CD4-positive, alpha-beta T cell treated with Interleukin-10 for 1 hour (primary cell): ENCODE data around the gene SLC26A11.
"Not testable (repeated sequence)": the region's sequence is repeated elsewhere in the genome, so short reads cannot be mapped to it uniquely, and the experiment has no call there.

Experiments used
- DNase-seq: peaks from one replicate; pipeline ENCODE4 v3.0.0-alpha.2; 2020

Gene SLC26A11

DNA sequence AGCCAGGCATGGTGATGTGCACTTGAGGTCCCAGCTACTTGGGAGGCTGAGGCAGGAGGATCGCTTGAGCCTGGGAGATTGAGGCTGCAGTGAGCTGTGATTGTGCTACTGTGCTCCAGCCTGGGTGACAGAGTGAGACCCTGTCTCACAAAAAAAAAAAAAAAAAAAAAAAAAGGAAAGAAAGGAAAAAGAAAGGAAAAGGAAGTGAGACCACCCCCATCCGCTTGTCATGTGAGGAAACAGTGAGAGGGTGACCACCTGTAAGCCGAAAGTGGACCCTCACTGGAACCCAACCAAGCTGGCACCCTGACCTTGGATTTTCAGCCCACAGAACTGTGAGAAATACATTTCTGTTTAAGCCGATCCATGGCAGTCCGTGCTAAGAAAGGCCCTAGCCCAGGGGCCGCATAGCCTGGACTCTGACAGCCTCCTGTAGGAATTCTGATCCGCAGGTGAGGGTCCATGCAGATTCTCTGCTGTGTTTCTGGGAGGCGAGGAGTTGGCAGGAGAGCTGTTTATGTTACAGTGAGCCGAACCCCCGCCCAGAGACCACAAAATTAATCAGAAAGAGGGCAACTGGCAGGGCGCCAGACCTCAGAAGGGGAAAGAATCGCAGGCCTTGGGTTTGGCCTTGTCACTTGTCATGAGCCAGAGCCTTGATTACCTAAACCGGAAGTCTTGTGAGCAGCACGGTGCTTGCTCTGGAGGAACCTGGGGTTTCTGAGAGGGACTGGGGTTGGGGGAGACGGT, 1.0 kb upstream of the SLC26A11 start:
- DNase-seq = peak; percentile 92

DNA sequence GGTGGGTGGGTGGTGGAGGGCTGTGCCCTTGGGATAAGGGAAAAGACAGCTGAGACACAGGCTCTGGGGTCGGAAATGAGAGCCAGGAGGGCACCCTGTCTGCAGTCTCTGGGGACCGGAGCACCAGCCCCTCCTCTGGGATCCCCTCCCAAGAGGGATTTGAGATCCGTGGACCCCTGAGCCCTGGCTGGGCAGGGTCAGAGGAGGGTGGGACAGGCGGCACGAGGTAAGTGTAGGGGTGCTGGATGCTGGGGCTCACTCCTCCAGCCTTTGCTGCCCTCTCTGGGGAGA, 519 bp upstream of the SLC26A11 start:
- DNase-seq = no peak

DNA sequence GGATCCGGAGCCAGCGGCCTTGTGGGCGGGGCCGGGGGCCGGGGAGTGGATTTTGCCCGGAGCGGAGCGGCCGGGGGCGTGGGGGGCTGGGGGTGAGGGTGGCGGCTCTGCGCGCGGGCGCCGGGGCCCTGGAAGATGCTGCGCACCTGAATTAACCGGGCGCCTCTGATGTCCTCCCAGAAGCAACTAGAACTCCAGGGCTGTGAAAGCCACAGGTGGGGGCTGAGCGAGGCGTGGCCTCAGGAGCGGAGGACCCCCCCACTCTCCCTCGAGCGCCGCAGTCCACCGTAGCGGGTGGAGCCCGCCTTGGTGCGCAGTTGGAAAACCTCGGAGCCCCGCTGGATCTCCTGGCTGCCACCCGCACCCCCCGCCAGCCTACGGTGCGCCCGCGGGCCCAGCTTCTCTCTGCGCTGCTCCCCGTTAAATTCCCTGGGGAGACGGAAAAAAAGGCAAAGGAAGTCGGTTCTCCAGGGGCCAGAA, 549 bp downstream of the SLC26A11 start:
- peak; percentile 14 for DNase-seq

DNA sequence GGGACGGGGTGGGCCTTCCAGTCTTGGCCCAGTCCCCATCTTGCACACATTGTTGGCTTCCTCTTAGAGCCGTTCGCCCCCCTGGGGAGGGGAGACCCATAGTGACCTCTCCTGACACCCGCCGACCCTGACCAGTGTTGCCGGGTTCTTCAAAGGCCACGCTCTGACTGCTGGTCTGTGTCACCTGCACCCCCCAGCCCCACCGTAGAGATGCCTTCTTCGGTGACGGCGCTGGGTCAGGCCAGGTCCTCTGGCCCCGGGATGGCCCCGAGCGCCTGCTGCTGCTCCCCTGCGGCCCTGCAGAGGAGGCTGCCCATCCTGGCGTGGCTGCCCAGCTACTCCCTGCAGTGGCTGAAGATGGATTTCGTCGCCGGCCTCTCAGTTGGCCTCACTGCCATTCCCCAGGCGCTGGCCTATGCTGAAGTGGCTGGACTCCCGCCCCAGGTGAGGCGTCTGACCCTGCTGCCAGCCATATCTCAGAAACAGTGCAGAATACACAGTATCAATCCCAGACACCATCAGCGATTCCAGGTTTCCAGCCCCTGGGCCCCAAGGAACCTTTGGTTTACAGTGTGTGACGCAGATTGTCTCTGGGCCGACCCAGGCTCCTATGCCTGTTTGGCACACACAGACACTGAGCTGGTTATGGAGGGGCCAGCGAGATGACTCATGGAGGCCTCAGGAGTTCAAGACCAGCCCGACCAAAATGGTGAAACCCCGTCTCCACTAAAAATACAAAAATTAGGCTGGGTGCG, 1.3 kb downstream of the SLC26A11 start:
- DNase-seq = no peak

DNA sequence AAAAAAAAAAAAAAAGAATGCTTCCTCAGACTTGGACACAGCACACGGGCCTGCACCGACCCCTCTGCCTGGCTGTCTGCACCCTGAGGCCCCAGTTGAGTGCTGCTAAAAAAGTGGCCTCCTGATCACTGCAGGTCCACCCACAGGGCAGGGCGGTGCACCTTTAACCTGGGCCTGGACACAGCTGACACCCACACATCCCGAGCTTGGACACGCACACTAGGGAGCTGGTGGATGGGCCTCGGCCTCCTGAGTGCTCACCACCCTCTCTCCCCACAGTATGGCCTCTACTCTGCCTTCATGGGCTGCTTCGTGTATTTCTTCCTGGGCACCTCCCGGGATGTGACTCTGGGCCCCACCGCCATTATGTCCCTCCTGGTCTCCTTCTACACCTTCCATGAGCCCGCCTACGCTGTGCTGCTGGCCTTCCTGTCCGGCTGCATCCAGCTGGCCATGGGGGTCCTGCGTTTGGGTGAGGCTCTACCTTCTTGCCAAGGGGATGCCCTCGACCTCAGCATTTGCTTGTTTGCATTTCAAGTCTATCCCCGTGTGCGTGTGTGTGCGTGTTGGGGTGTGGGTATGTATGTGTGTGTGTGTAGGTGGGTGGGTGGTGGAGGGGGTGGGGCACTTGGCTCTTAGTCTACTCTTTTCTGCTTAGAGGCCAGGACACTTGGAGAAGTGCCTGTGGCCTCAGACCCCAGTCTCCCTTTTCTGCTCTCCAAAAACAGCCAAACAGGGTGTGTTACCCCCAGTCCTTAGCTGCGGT, 2.3 kb downstream of the SLC26A11 start:
- DNase-seq = no peak

DNA sequence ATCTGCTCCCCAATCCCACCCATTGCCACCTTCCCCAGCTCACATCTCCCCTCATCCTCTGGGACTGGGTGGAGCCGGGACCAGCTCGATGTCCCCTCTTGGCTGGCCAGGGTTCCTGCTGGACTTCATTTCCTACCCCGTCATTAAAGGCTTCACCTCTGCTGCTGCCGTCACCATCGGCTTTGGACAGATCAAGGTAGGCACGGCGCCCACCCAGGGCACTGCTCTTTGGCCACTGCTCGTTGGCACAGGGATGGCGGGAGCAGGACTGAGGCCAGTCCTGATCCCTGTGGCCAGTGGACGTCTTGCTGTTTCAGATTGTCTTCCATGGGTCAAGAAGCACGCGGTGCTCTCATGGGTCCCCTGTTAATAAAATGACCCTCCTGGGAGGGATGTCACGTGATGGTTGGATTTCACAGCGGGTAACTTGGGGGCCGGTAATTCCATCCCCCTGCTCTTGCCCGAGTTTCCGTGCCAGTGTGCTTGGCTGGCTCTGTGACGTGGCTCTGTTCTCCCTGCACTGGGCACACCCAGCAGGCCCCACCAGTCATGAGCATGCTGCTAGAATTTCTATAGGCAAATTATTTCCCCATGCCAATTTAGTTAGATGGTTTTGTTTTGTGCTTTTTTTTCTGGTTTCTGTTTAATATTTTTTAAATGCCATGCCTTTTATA, 3.1 kb downstream of the SLC26A11 start:
- DNase-seq = no peak

DNA sequence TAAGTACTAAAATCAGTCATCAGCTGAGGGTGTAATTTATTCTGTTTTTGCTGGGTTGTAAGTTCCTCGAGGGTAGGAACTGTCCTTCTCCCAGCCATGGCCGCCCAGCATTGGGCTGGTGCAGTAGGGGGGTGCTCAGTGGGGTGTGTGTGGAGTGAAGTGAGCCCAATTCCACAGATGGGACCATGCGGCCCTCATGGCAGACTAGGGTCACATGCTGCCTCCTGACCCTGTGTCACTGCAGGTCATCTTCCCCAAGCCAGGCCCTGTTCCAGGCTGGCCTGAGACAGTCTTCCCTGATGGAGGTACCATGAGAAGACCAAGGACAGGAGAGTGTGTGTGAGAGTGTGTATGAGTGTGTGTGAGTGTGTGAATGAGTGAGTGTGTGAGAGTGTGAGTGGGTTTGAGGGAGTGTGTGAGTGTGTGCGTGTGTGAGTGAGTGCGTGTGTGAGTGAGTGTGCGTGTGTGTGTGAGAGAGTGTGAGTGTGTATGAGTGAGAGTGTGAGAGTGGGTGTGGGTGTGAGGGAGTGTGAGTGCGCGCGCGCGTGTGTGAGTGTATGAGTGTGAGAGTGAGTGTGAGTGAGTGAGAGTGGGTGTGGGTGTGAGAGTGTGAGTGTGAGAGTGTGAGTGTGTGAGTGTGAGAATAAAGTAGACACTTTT, 3.7 kb downstream of the SLC26A11 start:
- DNase-seq = no peak

DNA sequence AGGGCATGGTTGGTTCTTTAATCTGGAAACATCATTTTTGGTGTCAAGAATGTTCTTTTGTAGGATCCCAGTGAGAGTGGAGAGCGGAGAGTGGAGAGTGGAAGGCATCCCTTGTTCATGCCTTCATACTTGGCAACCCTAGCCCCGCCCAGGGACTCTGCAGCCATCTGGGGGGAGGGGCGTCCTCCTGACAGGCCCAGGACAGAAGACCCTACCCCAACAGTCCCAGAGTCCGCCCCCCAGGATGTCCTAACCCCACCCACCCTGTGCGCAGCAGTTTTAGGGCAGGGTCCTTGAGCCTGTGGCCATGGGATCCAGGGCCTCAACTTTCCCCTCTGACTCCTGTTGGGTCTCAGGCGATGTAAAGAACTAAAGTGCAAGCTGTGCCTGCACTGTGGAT, 4.5 kb downstream of the SLC26A11 start:
- no peak for DNase-seq

DNA sequence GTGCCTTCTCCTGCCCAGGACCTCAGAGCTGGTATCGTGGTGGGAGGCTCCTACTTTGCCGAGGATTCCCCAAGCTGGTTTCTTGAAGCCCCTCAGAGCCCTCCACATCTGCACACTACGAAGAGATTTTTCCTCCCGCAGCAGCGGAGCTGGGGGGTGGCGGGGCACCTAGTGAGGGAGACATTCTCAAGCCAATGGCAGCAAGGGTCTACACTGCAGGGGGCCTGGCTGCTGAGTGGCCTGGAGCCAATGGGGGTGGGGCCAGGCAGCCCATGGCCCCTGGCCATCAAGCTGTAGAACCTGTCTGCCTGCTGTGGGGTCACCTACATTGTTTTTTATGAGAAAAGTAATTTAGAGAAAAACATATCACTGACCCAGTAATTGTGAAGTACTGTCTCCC, 5.0 kb downstream of the SLC26A11 start:
- no peak for DNase-seq

DNA sequence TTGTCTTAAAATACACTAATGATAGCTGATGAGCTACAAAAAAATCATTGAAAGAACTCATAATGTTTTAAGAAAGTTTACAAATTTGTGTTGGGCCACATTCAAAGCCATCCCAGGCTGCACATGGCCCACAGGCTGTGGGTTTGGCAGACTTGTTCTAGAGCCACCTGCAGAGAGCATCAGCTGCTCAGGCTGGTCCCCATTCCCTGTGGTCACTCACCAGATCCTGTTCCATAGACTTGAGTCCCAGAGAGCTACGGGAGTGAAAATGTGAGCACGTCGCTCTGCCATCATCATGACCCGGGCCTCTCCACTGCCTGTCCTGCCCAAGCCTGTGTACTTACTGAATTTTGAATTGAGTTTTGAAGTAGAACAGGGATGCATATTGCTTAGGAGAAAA, 6.9 kb downstream of the SLC26A11 start:
- DNase-seq = no peak

DNA sequence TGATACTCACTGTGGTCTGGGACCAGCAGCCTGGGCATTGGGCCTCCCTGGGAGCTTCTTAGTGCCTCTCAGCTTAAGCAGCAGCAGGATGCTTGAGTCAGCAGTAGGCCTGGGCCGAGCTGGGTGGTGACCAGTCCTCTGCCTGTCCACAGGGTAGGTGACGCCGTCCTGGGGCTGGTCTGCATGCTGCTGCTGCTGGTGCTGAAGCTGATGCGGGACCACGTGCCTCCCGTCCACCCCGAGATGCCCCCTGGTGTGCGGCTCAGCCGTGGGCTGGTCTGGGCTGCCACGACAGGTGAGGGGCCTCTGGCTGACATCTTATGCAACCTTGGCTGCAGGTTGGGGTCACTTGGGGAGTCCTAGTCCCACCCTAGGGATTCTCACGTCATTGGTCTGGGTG, 7.4 kb downstream of the SLC26A11 start:
- no peak for DNase-seq

DNA sequence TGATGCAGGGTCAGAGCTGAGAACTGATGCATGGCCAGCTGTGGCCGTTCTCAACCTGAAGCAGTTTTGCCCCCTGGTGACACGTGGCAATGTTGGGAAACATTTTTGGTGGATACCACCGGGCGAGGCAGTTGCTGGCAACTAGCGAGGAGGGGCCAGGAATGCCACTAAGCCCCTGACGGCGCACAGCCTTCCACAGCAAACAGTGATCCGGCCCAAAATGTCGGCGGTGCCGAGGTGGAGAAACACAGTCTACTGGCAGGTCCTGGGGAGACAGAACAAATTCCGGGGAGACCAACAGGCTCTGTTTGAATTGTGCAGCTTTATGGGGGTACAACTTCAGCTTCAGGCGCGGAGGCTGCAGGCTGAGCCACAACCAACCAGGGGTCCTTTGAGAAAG, 8.2 kb downstream of the SLC26A11 start:
- no peak for DNase-seq

DNA sequence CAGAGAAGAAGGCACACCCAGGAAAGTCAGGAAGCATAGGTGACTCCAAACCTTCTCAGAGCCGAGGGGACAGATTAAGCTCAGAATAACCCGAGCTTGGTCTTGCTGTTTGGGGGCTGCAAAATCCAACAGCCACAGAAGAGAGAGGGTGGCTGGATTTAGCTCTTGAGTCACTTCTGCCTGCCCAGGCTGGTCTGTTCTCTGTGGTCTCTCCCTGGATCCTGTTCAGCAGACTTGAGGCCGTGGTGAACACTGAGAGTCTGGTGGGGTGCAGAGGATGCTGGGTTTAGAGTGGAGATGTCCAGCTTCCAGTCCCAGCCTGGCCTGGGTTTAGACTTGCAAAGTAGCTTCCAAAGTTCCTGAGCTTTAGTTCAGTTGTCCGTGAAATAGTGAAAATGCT, 8.8 kb downstream of the SLC26A11 start:
- no peak for DNase-seq

DNA sequence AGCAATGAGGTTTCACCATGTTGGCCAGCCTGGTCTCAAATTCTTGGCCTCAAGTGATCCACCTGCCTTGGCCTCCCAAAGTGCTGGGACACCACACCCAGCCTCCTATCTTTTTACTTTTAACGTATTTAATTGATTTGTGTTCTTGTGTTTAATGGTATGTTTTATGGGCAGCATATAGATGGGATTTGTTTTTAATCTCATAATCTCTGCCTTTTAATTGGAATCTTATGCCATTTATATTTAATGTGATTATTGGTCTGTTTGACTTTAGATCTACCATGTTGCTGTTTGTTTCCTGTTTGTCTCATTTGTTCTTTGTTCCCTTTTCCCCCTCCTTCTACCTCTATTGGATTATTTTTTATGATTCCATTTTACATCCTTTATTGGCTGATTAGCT, 12.2 kb downstream of the SLC26A11 start:
- no peak for DNase-seq

DNA sequence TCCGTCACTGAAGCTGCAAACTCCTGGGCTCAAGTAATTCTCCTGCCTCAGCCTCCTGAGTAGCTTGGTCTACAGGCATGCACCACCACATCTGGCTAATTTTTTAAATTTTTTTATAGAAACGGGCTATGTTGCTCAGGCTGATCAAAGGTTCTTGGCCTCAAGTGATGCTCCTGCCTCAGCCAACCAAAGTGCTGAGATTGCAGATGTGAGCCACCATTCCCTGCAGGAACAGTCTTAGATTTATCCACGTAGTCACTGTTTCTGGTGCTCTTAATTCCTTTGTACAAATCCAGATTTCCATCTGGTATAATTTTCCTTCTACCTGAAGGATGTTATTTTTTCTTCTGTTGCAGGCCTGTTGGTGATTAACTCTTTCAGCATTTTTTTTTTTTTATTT, 13.0 kb downstream of the SLC26A11 start:
- no peak for DNase-seq

DNA sequence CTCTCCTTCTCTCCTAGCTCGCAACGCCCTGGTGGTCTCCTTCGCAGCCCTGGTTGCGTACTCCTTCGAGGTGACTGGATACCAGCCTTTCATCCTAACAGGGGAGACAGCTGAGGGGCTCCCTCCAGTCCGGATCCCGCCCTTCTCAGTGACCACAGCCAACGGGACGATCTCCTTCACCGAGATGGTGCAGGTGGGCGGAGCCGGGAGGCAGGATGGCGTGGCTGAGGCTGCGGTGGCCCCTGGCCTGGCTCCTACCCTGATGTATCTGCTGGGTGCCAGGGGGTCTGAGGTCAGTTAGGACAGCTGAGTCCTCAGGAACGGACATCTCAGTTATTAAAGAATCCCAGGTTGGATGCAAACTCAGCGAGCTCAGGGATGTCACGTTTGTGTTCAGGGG, 16.7 kb downstream of the SLC26A11 start:
- DNase-seq = no peak

DNA sequence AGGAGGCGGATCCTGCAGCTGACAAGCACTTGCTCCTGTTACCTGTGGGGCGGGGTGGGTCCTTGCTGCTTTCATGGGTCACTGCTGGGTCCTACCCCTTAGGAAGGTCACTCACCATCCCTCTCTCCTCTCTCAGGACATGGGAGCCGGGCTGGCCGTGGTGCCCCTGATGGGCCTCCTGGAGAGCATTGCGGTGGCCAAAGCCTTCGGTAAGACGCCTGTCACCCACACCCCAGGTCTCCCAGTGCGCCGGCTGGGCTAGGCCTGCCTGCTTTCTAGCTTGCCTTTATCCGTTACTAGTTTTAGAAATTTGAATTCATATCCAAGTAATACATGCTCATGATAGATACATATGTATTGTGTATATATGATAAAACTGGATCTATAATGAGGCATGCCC, 17.2 kb downstream of the SLC26A11 start:
- DNase-seq = no peak

DNA sequence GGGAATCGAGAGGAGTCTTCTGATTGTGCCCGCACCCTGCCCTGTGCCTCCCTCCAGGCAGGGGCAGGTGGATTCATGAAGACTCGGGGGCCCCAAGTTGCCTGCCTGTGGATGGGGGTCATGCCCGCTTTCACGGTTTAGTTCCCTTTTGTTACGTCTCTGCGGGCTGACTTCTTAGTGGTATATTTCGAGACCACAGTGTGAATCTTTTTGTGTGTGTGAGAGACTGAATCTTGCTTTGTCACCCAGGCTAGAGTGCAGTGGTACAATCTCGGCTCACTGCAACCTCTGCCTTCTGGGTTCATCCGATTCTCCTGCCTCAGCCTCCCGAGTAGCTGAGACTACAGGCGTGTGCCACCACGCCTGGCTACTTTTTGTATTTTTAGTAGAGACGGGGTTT, 22.3 kb downstream of the SLC26A11 start:
- DNase-seq = no peak

DNA sequence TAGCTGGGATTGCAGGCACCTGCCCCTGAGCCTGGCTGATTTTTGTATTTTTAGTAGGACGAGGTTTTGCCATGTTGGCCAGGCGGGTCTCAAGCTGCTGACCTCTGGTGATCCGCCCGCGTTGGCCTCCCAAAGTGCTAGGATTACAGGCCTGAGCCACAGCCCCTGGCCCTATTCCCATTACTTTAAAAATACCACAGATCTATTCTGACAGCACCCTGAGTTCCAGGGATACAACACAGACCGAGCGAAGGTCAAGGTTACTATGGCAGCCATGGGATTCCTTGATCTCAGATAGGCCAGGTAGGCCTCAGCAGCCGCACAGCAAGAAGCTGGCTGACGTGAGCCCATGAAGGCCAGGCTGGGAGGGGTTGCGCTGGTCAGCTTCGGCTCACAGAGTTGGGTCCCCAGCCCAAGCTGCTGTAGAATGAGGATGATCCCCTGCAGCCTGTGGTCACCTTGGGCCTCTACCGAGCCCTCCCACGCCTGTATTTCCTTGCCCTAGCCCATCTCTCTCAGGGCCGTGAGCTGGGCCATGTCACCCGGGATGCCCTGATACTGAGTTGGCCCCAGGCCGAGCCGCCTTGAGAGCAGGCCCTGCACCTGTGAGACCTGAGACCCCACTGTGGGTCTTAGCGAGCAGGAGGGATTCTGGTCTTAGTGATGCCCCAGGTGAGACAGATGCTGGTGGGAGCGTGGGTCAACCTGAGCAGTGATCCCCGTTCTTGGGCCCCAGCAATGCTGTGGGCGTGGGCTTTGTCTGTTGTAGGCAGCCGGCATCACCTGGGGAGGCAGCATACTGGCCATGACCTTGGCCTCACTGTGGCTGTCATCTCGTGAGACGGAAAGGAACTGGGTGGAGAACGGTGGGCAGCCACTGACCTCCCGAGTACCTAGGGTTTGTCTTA, 23.6 kb downstream of the SLC26A11 start:
- no peak for DNase-seq

DNA sequence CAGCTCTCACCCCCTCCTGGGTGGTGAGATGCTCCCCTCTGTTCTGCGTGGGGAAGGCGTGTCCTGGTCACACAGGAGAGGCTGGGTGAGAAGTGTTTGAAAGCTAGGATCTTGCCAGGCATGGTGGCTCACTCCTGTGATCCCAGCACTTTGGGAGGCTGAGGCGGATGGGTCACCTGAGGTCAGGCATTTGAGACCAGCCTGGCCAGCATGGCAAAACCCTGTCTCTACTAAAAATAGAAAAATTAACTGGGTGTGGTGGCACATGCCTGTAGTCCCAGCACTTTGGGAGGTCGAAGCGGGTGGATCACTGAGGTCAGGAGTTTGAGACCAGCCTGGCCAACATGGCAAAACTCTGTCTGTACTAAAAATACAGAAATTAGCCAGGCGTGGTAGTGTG, 24.2 kb downstream of the SLC26A11 start:
- DNase-seq = not testable (repeated sequence)

DNA sequence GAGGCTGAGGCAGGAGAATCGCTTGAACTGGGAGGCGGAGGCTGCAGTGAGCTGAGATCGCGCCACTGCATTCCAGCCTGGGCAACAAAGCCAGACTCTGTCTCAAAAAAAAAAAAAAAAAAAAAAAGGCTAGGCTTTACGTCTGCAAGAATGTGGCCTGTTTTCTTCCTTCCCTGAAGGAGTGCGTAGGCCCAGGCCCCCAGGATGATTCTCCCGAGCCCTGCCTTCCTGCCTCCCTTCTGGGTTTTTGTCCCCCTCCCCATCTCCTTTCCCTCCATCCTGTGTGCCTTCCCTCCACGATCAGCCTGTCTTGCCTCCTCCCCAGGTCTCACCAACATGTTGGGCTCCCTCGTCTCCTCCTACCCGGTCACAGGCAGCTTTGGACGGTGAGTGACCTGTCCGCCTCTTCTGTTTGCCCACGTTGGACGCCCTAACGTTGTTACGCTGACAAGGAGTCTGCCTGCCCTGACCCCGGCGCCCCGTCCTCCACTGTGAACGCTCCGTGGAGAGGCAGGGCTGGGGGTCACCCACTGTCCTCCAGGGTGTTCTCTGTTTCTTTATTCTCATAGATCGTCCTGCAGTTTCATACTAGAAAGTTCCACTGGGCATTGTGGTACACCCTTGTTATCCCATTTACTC, 24.8 kb downstream of the SLC26A11 start:
- no peak for DNase-seq
